ENCODE data around the gene CYBA. TPM values are rescaled to one million over a fixed set of nuclear protein-coding genes. Genes with fewer than 3 reads are reported as not detected.

CYBA gene
- total RNA-seq, 2 donors from 2014 or later, result 126 to 177 TPM

- intact Hi-C loops (cut with DNase I), result no loop called here
- DNase-seq, result no peak
- ATAC-seq, result no peak
- 71 to 72% methylated on average over 10 to 15 of the region's 15 CpGs for WGBS, 2 donors
- Histone ChIP-seq H3K4me1 (no peaks in the 10 kb centered on the region), H3K27ac (no peak overlapping the region), H3K9me3 (no peaks in the 10 kb centered on the region), H3K4me3 (no peak overlapping the region), H3K36me3 (replicated peaks in 1 of 2; ENCODE audit: insufficient read depth in 1 of 2, low read depth in 2 of 2) (peaks cover 0 to 5% of the 10 kb centered on the region in 2 donors), H3K27me3 (no peaks in the 10 kb centered on the region)
- TF ChIP-seq POLR2A (IDR thresholded peaks at IDR 0.05) (no peak), CTCF (IDR thresholded peaks at IDR 0.05) (no peak)
Observed at GRCh38 chr16:88695218-88695617, 44.4 kb upstream of the CYBA start.

- TF ChIP-seq POLR2A (IDR thresholded peaks at IDR 0.05) (no peak), CTCF (IDR thresholded peaks at IDR 0.05) (no peak)
- 87% methylated on average over 36 of the region's 37 CpGs; no CpG with 5 or more reads in 1 of the 2 donors for WGBS, 2 donors
- intact Hi-C loops (cut with DNase I), result no loop called here
- Histone ChIP-seq H3K4me1 (no peaks in the 10 kb centered on the region), H3K9me3 (no peaks in the 10 kb centered on the region), H3K36me3 (replicated peaks in 1 of 2; ENCODE audit: insufficient read depth in 1 of 2, low read depth in 2 of 2) (peaks cover 0 to 5% of the 10 kb centered on the region in 2 donors), H3K4me3 (no peak overlapping the region), H3K27me3 (no peaks in the 10 kb centered on the region), H3K27ac (no peak overlapping the region)
- ATAC-seq (no peak), DNase-seq (no peak)
Observed at GRCh38 chr16:88694221-88695087, 43.6 kb upstream of the CYBA start.

GRCh38 chr16:88693420-88694177 lies 42.7 kb upstream of the CYBA start:
- TF ChIP-seq POLR2A (IDR thresholded peaks at IDR 0.05) (no peak), CTCF (IDR thresholded peaks at IDR 0.05) (no peak)
- Histone ChIP-seq H3K27me3 (no peaks in the 10 kb centered on the region), H3K4me3 (no peak overlapping the region), H3K4me1 (peaks cover 1% of the 10 kb centered on the region), H3K9me3 (no peaks in the 10 kb centered on the region), H3K36me3 (replicated peaks in 1 of 2; ENCODE audit: insufficient read depth in 1 of 2, low read depth in 2 of 2) (peaks cover 0 to 4% of the 10 kb centered on the region in 2 donors), H3K27ac (no peak overlapping the region)
- ATAC-seq, result no peak
- intact Hi-C loops (cut with DNase I), result no loop called here
- no peak for DNase-seq
- 80 to 89% methylated on average over 20 to 38 of the region's 39 CpGs for WGBS, 2 donors

GRCh38 chr16:88692861-88693260 lies 42.0 kb upstream of the CYBA start:
- Histone ChIP-seq H3K27me3 (no peaks in the 10 kb centered on the region), H3K36me3 (replicated peaks in 1 of 2; ENCODE audit: insufficient read depth in 1 of 2, low read depth in 2 of 2) (peaks cover 0 to 2% of the 10 kb centered on the region in 2 donors), H3K27ac (no peak overlapping the region), H3K4me3 (no peak overlapping the region), H3K4me1 (peaks cover 9% of the 10 kb centered on the region), H3K9me3 (no peaks in the 10 kb centered on the region)
- intact Hi-C loops (cut with DNase I), result no loop called here
- 68 to 88% methylated on average over 10 of the region's 10 CpGs for WGBS, 2 donors
- no peak for ATAC-seq
- no peak for DNase-seq
- TF ChIP-seq POLR2A (IDR thresholded peaks at IDR 0.05) (no peak), CTCF (IDR thresholded peaks at IDR 0.05) (no peak)

Measured in body of pancreas (tissue), 4 donors.